Gastroesophageal sphincter (tissue), 4 donors: ENCODE data around the gene IL10. TPM values are rescaled to one million over a fixed set of nuclear protein-coding genes. Genes with fewer than 3 reads are reported as not detected.

Experiments
- ATAC-seq: fragments of 150-250 bp; one replicate; pipeline ENCODE4 v1.9.1; 2016; ENCODE audit warnings: mild to moderate bottlenecking, moderate library complexity
- H3K27ac ChIP-seq, 4 donors: fragments of 200-600 bp; sonication (generic) in 3 of 4; 1 replicate in 3 of 4; 2 replicates in 1 of 4; pipeline ENCODE4 v1.5.1; 2016 to 2019
- H3K27me3 ChIP-seq: fragments of 200-600 bp; sonication (generic); one replicate; pipeline ENCODE4 v1.5.1; 2019
- H3K36me3 ChIP-seq, 2 donors: fragments of 200-600 bp; sonication (generic); one replicate each; pipeline ENCODE4 v1.5.1; 2019; ENCODE audit warnings: control low read depth in 1 of 2
- H3K4me1 ChIP-seq, 3 donors: fragments of 200-600 bp; sonication (generic); 1 replicate in 2 of 3; 2 replicates in 1 of 3; pipeline ENCODE4 v1.5.1; 2016 to 2019; ENCODE audit warnings: control low read depth in 2 of 3
- H3K4me3 ChIP-seq, 2 donors: fragments of 200-600 bp; sonication (generic); one replicate each; pipeline ENCODE4 v1.5.1; 2019; ENCODE audit warnings: mild to moderate bottlenecking in 1 of 2, moderate library complexity in 1 of 2
- H3K9me3 ChIP-seq, 3 donors: fragments of 200-600 bp; sonication (generic); one replicate each; pipeline ENCODE4 v1.5.1; 2017 to 2019; ENCODE audit warnings: control low read depth in 2 of 3
- EP300 ChIP-seq: sonication (generic); formaldehyde crosslinking; IDR thresholded peaks from one replicate; pipeline ENCODE4 v1.6.1; 2017; ENCODE audit warnings: antibody characterized with exemption, mild to moderate bottlenecking
- POLR2A ChIP-seq, 2 donors: fragments of 450-650 bp; IDR thresholded peaks; one replicate each; pipeline ENCODE4 v1.6.1; 2017; ENCODE audit warnings: antibody characterized with exemption in 2 of 2, mild to moderate bottlenecking in 2 of 2, moderate library complexity in 1 of 2
- POLR2AphosphoS5 ChIP-seq: sonication (generic); formaldehyde crosslinking; IDR thresholded peaks from one replicate; pipeline ENCODE4 v1.6.1; 2017; ENCODE audit warnings: antibody characterized with exemption
- WGBS, 2 donors: methylation state at CpG; one replicate each; pipeline ENCODE4 v1.1.5; 2018; ENCODE audit warnings: low coverage in 1 of 2; 5-methylcytosine and 5-hydroxymethylcytosine counted together
- total RNA-seq, 4 donors: library from RNA; depleted of rRNA; stranded (reverse); fragments of >200 nt; gene quantifications; one replicate each; pipeline ENCODE4 v1.1.0, GENCODE V29; 2016
- TF ChIP-seq, protein P1 (sequence below), 4 experiments: fragments of 200-600 bp in 2 of 4; fragments of 450-650 bp in 2 of 4; sonication (generic) in 1 of 4; IDR thresholded peaks; one replicate each; pipeline ENCODE4 v1.5.1; 2017 to 2019; ENCODE audit warnings: antibody characterized with exemption in 4 of 4, mild to moderate bottlenecking in 2 of 4, moderate library complexity in 2 of 4

The IL10 gene
- total RNA-seq, 4 donors from 2014 or later, result 0.45 to 9.3 (median 2.3) TPM

DNA sequence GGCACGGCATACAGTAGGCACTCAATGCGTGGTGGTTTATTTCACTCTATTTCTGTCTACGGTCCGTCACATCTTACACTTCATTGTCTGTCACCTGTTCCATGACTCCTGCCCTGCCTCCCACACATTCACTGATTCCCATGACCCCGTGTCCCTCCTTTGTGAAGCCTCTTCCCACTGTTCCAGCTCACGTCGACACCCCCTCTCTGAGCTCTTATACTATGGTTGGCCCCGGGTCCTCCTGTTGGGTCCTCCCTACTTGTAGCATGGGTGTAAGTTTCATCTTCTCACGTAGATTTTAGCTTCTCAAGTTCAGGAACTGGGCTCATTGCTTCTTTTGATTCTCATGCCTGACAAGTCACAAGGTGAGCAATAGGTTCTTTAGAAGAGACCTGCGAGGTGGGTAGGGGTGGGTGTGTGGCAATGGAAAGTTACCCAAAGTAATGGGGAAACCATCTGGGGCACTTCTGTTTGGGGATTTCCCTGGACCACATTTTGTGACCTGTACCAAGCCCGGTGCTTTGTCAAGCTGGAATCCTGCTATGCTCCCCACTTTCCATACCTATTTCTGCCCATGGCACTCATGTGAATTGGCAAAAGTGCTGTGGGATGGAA is 22.1 kb upstream of the IL10 start:
- 88 to 91% methylated on average over 9 to 11 of the region's 11 CpGs for WGBS, 2 donors
- Histone ChIP-seq H3K4me1 (no peaks in the 10 kb centered on the region), H3K9me3 (no peaks in the 10 kb centered on the region), H3K36me3 (no peaks in the 10 kb centered on the region), H3K27ac (no peak overlapping the region), H3K4me3 (no peak overlapping the region), H3K27me3 (peaks cover 21% of the 10 kb centered on the region)
- TF ChIP-seq EP300, result no peak
- TF ChIP-seq POLR2AphosphoS5, result no peak
- TF ChIP-seq, protein P1, sequence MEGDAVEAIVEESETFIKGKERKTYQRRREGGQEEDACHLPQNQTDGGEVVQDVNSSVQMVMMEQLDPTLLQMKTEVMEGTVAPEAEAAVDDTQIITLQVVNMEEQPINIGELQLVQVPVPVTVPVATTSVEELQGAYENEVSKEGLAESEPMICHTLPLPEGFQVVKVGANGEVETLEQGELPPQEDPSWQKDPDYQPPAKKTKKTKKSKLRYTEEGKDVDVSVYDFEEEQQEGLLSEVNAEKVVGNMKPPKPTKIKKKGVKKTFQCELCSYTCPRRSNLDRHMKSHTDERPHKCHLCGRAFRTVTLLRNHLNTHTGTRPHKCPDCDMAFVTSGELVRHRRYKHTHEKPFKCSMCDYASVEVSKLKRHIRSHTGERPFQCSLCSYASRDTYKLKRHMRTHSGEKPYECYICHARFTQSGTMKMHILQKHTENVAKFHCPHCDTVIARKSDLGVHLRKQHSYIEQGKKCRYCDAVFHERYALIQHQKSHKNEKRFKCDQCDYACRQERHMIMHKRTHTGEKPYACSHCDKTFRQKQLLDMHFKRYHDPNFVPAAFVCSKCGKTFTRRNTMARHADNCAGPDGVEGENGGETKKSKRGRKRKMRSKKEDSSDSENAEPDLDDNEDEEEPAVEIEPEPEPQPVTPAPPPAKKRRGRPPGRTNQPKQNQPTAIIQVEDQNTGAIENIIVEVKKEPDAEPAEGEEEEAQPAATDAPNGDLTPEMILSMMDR (IDR thresholded peaks at IDR 0.05), result no peak
- no peak for TF ChIP-seq POLR2A (IDR thresholded peaks at IDR 0.05)
- no peak for ATAC-seq

DNA sequence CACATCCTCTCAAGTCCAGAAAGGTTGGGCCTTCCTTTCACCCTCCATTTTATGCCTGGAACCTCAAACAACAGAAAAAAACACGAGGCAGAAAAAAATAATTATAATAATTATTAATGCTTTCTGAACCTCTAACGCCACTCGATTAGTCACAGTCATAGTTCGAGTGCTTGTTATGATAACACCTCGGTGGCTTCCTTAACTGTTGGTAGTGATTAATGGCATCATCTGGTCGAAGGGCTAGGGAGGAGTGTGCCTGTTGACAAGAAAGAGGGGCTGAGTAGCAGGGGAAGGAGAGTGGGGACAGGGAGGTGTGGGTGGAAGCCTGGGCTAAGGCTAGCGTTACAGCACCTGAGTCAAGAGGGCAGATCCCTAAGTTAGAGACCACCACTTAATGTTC is 21.3 kb upstream of the IL10 start:
- TF ChIP-seq EP300 (no peak), POLR2AphosphoS5 (no peak), POLR2A (IDR thresholded peaks at IDR 0.05) (no peak)
- TF ChIP-seq, protein P1 (IDR thresholded peaks at IDR 0.05), result no peak
- Histone ChIP-seq H3K27ac (no peak overlapping the region), H3K4me1 (no peaks in the 10 kb centered on the region), H3K27me3 (peaks cover 13% of the 10 kb centered on the region), H3K9me3 (no peaks in the 10 kb centered on the region), H3K4me3 (no peak overlapping the region), H3K36me3 (no peaks in the 10 kb centered on the region)
- ATAC-seq, result no peak
- 53% methylated on average over 7 of the region's 7 CpGs; no CpG with 5 or more reads in 1 of the 2 donors for WGBS, 2 donors

DNA sequence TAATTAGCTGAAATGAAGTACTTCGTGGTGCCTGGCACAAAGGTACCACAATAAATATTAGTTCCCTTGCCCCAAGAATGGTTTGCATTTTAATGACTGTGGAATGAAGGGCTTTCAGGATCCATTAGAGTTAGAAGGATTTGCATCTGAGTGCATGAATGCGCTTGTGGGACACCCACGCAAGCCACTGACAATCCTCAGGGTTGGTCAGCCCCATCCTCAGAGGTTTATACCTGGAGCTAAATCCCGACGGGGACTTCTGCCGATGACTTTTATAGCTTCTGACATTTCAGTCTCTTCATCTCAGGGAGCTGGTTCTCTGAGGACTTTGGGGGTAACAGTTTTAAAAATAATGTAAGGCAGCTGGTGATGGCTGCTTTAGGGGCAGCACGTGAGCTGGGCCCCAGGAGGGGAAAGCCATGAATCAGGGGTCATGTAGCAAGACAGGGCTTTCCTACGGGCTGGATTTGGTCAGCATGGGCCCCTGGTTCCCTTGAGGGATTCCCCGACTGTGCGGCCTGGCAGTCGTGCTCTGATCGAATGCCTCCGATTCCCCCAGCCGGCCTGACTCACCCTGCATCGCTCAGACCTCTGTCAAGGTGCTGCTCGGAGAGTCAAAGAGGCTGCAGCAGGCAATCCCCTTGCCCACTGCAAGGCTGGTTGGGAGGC is 20.8 kb upstream of the IL10 start:
- no peak overlapping the region for H3K27ac ChIP-seq

DNA sequence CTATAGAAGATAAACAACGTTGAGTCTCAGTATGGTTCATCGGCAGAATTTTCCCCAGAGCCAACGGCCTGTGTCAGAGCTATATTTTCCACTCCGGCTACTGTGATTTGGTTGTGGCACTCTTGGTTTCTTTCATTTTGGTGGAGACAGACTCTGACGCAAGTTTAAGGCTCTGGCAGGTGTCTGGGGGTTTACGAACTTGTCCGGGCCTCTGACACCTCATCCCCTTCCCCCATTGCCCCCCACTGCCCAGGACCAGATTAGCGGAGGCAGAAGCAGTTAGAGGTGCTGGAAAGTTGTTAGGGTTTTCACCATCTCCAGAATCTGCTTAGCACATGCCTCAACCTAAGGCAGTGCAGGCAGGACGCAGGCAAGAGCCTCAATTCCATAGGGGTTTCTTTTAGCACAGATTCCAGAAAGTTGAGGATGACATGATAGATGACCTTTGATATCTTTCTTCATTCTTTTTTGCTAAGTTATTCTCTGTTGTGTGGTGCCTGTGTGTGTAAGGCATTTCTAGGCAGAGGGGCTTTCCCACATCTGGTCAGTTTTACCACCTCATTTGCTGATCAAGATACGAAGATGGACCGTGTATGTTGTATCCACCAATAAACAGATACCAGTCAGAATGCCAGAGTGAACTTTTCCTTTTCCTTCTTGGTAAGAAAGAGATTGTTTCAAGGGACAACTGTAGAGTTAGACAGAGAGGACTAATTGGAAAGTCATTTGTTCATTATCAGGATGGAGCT is 18.4 kb upstream of the IL10 start:
- ATAC-seq, result no peak
- no peaks in the 10 kb centered on the region for H3K9me3 ChIP-seq
- WGBS, 2 donors, result 77% methylated on average over 9 of the region's 11 CpGs; no CpG with 5 or more reads in 1 of the 2 donors
- no peak overlapping the region for H3K4me3 ChIP-seq
- H3K27me3 ChIP-seq, result peaks cover 4% of the 10 kb centered on the region
- H3K36me3 ChIP-seq, result no peaks in the 10 kb centered on the region
- no peak overlapping the region for H3K27ac ChIP-seq
- H3K4me1 ChIP-seq, result no peaks in the 10 kb centered on the region
- no peak for TF ChIP-seq POLR2AphosphoS5
- no peak for TF ChIP-seq EP300
- TF ChIP-seq POLR2A (IDR thresholded peaks at IDR 0.05), result no peak
- TF ChIP-seq, protein P1 (IDR thresholded peaks at IDR 0.05), result no peak

More for the DNA sequence above, 20.8 kb upstream of the IL10 start:
- Histone ChIP-seq H3K9me3 (no peaks in the 10 kb centered on the region), H3K4me3 (no peak overlapping the region), H3K4me1 (no peaks in the 10 kb centered on the region), H3K27me3 (peaks cover 8% of the 10 kb centered on the region), H3K36me3 (no peaks in the 10 kb centered on the region)
- no peak for ATAC-seq
- TF ChIP-seq POLR2AphosphoS5, result no peak
- no peak for TF ChIP-seq POLR2A (IDR thresholded peaks at IDR 0.05)
- TF ChIP-seq, protein P1 (IDR thresholded peaks at IDR 0.05), result no peak
- no peak for TF ChIP-seq EP300
- 78 to 83% methylated on average over 1 to 3 of the region's 16 CpGs for WGBS, 2 donors
